HuH-7.5 (cell line): ENCODE measurements around the gene MBOAT7.

Experiments
- DNase-seq: peaks from one replicate; pipeline ENCODE4 v3.0.0; 2011; ENCODE audit warnings: low spot score

Gene MBOAT7

GRCh38 chr19:54138489-54139256 is 50.7 kb downstream of the MBOAT7 start:
- DNase-seq: no peak

DNA sequence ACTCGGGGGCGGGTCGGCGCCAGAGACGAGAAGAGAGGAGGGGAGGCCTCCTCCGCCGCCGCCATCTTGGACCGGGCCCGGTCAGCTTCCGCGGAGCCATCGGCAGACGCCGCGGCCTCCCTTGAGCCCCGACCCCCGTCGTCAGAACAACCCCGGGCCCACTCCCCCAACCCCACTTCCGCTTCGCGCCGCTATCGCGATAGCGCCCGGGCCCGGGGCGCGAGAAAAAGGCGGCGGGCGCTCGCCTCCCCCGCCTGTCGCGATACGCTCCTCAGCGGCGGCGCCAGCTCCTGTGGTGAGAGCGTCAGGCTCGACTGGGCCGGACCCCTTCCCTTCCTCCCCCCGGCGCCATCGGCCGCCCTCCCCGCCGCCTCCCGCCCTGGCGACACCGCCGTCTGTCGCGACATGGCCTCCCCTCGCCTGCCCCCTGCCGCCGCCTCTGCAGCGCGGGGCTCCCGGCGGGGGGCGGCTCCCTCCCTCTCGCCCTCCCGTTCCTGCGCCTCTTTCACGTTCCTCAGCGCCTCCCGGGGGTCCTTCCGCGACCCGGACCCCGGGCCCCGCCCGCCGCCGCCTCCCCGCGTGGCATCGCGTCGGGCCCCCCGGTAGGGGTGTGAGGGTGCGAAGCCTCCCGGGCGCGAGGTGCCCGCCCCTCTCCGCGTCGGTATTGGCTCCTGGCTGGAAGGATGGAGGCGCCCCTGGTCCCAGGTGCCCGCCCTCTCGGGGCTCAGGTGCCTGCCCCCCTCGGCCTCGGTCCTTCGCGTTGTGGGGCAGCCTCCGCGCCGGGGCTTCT is 51.5 kb downstream of the MBOAT7 start, which contains the start of gene CNOT3:
Gene CNOT3, plus strand, starts transcription at position 64 of the 790 bp plus-strand sequence. CDS start 5,217 bp downstream, outside the sequence.
- no peak for DNase-seq

DNA sequence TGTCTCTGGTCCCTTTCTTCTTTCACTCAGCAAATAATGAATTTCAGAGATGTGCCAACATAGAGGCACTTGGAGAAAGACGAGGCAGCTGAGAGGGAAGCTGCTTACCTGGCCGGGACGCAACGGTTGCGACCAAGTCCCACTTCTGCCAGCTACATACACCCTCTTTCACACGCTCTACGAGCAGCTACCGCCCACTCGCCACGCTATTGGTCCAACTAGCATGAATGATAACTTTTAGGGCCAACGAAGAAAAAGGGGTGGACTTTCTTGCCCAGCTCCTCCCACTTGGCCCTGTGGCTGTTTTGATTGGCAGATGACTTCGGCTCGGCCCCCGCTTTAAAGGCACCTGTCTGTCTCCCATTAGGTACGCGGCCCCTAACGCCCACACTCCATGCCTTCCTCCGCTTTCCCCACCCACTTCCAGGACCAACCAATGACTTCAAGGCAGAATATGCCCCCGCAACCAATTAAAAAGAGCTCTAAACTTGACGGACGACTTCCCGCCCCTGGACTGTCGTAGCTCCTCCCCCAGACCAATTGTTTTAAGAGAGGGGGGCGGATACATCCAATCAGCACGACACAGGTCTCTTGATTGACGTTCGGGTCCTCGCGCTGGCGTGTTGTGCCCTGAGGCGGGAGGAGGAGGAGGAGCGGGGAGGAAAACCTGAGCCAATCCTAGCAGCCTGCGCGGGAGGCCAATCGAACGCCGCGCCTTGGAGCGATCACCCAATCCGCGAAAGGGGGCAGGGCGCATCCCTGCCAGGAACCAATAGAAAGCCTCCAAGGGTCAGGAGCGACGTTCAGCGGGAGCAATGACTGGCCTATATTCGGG is 52.3 kb downstream of the MBOAT7 start:
- DNase-seq: peak; percentile 100

GRCh38 chr19:54136086-54136863 is 53.1 kb downstream of the MBOAT7 start:
- peak; percentile 43 for DNase-seq

- no peak for DNase-seq
These were observed 55.3 kb downstream of the MBOAT7 start for GRCh38 chr19:54133957-54134590.

DNA sequence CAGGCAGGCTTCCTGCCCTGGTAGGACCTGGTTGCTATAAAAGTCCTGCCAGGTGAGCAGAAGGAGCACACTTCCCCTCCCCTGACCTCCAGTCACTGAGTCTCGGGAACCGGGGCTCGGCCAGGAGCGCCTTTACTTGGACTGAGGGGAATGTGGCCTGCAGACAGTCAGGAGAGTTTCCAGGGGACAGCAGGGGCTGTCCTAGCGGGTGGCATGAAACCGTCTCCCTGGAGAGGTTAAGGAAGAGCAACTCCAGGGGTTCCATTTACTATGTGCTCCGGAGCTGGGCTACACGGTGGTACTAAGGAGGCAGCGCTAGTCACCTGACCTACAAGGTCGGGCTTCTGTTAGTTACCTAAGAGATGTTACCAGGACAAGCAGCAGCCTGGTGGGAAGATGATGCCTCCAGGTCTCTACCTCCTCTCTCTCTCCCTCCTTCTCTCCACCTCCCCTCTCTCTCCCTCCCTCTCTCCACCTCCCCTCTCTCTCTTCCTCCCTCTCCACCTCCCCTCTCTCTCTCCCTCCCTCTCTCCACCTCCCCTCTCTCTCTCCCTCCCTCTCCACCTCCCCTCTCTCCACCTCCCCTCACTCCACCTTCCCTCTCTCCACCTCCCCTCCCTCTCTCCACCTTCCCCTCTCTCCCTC is 55.9 kb downstream of the MBOAT7 start:
- no peak for DNase-seq

- DNase-seq: no peak
These were observed 59.8 kb downstream of the MBOAT7 start for GRCh38 chr19:54129617-54129996.

DNA sequence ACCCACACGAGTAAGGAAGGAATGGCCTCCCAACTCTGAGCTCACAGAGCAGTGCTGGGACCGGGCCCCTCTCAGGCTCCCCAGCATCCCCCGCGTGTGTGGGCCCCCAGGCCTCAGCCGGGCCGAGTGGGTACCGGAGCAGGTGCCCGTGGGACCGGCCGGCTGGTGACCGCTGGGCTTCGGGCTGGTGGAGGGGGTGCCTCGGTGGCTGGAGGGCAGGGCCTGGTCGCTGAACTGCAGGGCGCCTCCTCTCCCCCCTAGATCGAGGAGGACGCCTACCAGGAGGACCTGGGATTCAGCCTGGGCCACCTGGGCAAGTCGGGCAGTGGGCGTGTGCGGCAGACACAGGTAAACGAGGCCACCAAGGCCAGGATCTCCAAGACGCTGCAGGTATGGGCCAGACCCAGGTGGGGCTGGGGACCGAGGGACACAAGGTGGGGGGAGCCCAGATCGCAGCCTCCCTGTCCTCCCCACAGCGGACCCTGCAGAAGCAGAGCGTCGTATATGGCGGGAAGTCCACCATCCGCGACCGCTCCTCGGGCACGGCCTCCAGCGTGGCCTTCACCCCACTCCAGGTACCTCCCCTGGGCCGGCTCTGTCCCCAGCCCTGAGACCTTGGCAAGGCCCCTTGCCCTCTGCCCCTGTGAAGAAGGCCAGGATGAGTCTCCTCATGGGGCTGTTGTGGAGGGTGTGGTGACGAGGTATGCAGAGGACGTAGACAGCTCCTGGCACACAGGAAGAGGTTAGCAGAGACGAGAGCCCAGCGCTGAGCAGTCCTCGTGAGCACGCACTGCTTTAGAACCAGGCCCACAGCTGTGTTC is 60.4 kb downstream of the MBOAT7 start:
- DNase-seq: no peak

DNA sequence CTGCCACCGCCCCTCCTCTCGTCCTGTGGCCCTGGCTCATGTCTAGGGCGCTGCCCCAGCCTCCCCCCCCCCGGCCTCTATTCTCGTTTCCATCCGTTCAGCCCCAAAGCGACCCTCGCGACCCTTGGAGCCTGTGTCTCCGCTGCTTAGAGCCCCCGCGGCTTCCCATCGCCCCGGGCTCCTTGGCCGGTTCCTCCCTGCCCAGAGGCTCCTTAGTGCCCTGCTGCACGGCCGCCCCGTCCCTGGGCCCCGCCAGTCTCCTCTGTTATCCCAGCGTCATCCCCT is 61.0 kb downstream of the MBOAT7 start:
- DNase-seq: no peak

DNA sequence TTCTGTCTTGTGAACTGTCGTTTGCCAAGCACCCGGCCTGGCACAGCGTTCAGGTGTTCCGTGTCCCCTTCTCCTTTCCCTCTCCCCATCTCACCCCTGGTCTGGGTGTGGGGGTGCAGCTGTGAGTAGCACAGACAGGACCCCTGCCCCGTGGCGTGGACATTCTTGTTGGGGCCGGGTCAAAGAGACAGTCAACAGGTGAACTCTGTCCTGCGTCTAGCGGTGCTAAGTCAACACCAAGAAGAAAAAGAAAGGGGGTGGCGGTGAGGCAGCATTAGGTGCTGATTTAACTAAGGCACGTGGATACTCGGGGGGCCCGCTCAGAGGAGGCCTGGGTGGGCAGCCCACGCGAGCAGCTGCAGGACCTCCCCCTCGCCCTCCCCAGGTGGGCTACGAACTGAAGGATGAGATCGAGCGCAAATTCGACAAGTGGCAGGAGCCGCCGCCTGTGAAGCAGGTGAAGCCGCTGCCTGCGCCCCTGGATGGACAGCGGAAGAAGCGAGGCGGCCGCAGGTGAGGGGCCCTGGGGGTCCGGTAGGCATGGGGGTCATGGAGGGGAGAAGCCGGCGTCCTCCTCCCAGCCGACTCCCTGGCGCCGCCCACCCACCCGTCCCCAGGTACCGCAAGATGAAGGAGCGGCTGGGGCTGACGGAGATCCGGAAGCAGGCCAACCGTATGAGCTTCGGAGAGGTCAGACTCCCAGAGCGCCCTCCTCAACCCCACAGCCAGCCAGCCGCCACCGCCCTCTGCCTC is 61.5 kb downstream of the MBOAT7 start:
- no peak for DNase-seq

- no peak for DNase-seq
These were observed 63.7 kb downstream of the MBOAT7 start for GRCh38 chr19:54125713-54126112.

GRCh38 chr19:54124393-54124792 is 65.0 kb downstream of the MBOAT7 start:
- DNase-seq: no peak

DNA sequence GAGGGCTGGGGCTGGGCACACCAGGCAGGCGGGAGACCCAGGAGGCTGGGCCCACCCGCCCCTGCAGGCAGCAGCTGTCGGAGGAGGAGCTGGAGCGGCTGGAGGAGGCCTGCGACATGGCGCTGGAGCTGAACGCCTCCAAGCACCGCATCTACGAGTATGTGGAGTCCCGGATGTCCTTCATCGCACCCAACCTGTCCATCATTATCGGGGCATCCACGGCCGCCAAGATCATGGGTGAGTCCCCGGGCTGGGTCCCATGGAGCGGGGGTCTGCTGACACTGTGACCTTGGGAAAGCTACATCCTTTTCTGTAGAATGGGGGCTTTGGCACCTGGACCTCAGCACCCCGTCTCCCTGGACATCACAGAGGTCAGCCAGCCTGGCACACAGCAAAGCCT is 65.7 kb downstream of the MBOAT7 start:
- DNase-seq: no peak
